ENCODE data around the gene GPATCH8. TPM values are rescaled to one million over a fixed set of nuclear protein-coding genes. Genes with fewer than 3 reads are reported as not detected.

Gene GPATCH8
- total and polyA plus RNA-seq, 9 of the 15 experiments (the other 6 are each of a cell fraction or from before 2014, with no cell fraction given) = 10.6 to 29.6 (median 13.2) TPM

- in situ Hi-C loops (cut with MboI) (no loop called here), intact Hi-C loops (cut with micrococcal nuclease) (no loop called here)
- Histone ChIP-seq H3K36me3 (ENCODE audit: control insufficient read depth, insufficient read depth, low read length) (peaks cover 46% of the 10 kb centered on the region; the same call in 2 of the 3 replicates), H3K27ac (ENCODE audit: extremely low read depth, low read depth, low read length) (no peak overlapping the region), H3K9me3 (replicated peaks; ENCODE audit: control insufficient read depth, insufficient read depth, low read depth, low read length) (no peaks in the 10 kb centered on the region), H3K4me3 (no peak overlapping the region), H4K20me1 (replicated peaks; ENCODE audit: control insufficient read depth, insufficient read depth, low read length) (no peaks in the 10 kb centered on the region), H2AFZ (ENCODE audit: low read depth, low read length) (no peak overlapping the region), H3K4me2 (ENCODE audit: insufficient read depth, low read length) (no peak overlapping the region), H3K9me1 (ENCODE audit: control insufficient read depth, insufficient read depth, low read length) (no peaks in the 10 kb centered on the region), H3K27me3 (ENCODE audit: control insufficient read depth in 2 of 2, insufficient read depth in 2 of 2, low read length in 2 of 2) (no peaks in the 10 kb centered on the region), H3K79me2 (ENCODE audit: control insufficient read depth, insufficient read depth, low read length) (no peaks in the 10 kb centered on the region), H3K9ac (ENCODE audit: insufficient read depth in 1 of 2, low read depth in 2 of 2, low read length in 2 of 2) (no peak overlapping the region), H3K4me1 (replicated peaks in 1 of 2; ENCODE audit: control insufficient read depth in 2 of 2, insufficient read depth in 2 of 2, low read length in 2 of 2) (no peaks in the 10 kb centered on the region)
- no peak for FAIRE-seq
- WGBS (ENCODE audit: insufficient coverage, low coverage, missing lambda C conversion rate) = 68% methylated on average over 2 of the region's 2 CpGs
- no peak for ATAC-seq
- BruUV-seq (replicated peaks) = no TSS peak
- ChIA-PET POLR2A (no interaction called here), CTCF (ENCODE audit: low intra/inter-chr PET ratio) (no interaction called here)
- TF ChIP-seq IRF1 (CRISPR knock-in tag; IDR thresholded peaks at IDR 0.05; ENCODE audit: borderline replicate concordance) = no peak
- TF ChIP-seq ZBED1 (IDR thresholded peaks at IDR 0.05) = no peak
- no peak for TF ChIP-seq TRIM28 (IDR thresholded peaks at IDR 0.05)
- no peak for TF ChIP-seq MCM3 (IDR thresholded peaks at IDR 0.05)
- TF ChIP-seq NCOA1 (IDR thresholded peaks at IDR 0.05; ENCODE audit: low read depth) = no peak
- no peak for TF ChIP-seq ZNF165 (CRISPR knock-in tag; IDR thresholded peaks at IDR 0.05; ENCODE audit: borderline replicate concordance)
- TF ChIP-seq XRCC4 (IDR thresholded peaks at IDR 0.05; ENCODE audit: extremely low read depth, insufficient read depth, insufficient read length) = no peak
- no peak for TF ChIP-seq GATAD2A (IDR thresholded peaks at IDR 0.05)
- TF ChIP-seq ZNF583 (CRISPR knock-in tag; IDR thresholded peaks at IDR 0.05) = no peak
- TF ChIP-seq ETV1 (tag; conservative IDR thresholded peaks at IDR 0.05; ENCODE audit: low read depth) = no peak
- no peak for TF ChIP-seq ZC3H4 (CRISPR knock-in tag; IDR thresholded peaks at IDR 0.05; ENCODE audit: borderline replicate concordance)
- DNase-seq (ENCODE audit: extremely low read depth in 1 of 4, low spot score in 3 of 4) = no peak
Measured at GRCh38 chr17:44417553-44417952, 85.7 kb downstream of the GPATCH8 start.

All from K562 (cell line).